ENCODE measurements around the gene CD300C. TPM values are rescaled to one million over a fixed set of nuclear protein-coding genes. Genes with fewer than 3 reads are reported as not detected.

CD300C gene
- total RNA-seq, 3 donors from 2014 or later: 0.26 to 1.7 (median 0.95) TPM

DNA sequence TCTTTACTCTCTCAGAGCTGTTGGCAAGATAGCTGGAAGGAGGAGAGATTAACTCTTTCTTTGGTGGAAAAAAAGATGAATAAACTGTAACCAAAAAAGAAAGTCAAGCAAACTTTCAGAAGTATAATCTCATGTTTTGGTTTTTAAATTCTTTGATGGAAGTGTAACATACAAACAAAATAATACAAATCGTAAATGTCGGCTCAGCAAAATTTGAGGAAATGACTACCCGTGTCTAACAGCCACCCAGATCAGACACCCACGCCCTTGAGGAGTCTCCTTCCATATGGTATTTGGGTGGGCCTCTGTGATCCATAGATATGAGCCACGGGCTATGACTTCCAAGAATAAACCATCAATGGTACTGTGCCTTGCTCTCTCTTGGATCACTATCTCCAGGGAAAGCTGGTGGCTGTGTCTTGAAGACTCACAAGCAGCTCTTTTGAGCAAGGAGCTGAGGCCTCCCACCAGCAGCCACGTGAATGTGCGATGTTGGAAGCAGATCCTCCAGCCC lies 9.6 kb upstream of the CD300C start:
- DNase-seq (no peak), ATAC-seq (no peak)
- H3K9me3 ChIP-seq: no peaks in the 10 kb centered on the region
- no peaks in the 10 kb centered on the region for H3K36me3 ChIP-seq (ENCODE audit: low read depth)
- intact Hi-C loops (cut with DNase I, micrococcal nuclease): no loop called here
- H3K4me3 ChIP-seq: no peak overlapping the region
- no peaks in the 10 kb centered on the region for H3K4me1 ChIP-seq (ENCODE audit: low read depth)
- TF ChIP-seq, protein P1, sequence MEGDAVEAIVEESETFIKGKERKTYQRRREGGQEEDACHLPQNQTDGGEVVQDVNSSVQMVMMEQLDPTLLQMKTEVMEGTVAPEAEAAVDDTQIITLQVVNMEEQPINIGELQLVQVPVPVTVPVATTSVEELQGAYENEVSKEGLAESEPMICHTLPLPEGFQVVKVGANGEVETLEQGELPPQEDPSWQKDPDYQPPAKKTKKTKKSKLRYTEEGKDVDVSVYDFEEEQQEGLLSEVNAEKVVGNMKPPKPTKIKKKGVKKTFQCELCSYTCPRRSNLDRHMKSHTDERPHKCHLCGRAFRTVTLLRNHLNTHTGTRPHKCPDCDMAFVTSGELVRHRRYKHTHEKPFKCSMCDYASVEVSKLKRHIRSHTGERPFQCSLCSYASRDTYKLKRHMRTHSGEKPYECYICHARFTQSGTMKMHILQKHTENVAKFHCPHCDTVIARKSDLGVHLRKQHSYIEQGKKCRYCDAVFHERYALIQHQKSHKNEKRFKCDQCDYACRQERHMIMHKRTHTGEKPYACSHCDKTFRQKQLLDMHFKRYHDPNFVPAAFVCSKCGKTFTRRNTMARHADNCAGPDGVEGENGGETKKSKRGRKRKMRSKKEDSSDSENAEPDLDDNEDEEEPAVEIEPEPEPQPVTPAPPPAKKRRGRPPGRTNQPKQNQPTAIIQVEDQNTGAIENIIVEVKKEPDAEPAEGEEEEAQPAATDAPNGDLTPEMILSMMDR (IDR thresholded peaks at IDR 0.05): no peak

DNA sequence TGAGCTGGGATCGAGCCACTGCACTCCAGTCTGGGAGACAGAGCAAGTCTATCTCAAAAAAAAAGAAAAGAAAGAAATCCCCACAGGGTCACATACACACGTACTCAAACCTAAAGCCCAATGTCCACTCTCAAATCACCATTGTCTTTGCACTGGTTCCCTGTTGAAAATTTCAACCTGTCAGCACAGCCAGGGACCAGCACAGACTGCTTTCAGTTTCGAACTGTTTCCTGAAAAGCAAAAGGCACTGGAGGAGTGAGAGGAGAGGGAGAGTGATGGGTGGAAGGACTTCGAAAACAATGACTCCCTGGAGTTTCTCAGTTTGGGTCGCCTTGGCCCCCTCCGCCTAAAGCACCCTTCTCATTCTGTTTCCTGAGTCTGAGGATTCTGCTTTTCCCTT lies 9.0 kb upstream of the CD300C start:
- ATAC-seq (no peak), DNase-seq (no peak)
- TF ChIP-seq, protein P1 (IDR thresholded peaks at IDR 0.05): no peak
- Histone ChIP-seq H3K4me3 (no peak overlapping the region), H3K4me1 (ENCODE audit: low read depth) (no peaks in the 10 kb centered on the region), H3K9me3 (no peaks in the 10 kb centered on the region), H3K36me3 (ENCODE audit: low read depth) (no peaks in the 10 kb centered on the region)
- intact Hi-C loops (cut with DNase I, micrococcal nuclease): no loop called here

DNA sequence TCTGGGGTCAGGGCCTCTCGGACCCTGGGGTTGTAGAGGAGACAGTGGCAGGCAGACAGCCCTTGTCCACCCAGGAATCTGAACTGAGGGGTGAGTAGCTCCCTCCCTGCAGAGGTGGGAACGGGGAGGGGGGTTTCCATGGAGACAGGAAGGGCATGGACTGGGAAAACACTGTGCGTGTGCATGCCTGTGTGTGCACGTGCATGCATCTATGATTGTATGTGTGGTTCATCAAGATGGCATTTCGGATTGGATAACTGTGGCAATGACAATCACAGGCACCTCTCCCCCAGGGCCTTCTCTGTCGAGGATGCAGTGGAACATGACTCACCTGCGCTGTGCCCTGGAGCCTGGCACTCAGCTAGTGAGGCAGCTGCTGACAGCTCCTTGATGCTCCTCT lies 6.1 kb upstream of the CD300C start:
- TF ChIP-seq, protein P1 (IDR thresholded peaks at IDR 0.05): no peak
- H3K4me3 ChIP-seq: no peak overlapping the region

DNA sequence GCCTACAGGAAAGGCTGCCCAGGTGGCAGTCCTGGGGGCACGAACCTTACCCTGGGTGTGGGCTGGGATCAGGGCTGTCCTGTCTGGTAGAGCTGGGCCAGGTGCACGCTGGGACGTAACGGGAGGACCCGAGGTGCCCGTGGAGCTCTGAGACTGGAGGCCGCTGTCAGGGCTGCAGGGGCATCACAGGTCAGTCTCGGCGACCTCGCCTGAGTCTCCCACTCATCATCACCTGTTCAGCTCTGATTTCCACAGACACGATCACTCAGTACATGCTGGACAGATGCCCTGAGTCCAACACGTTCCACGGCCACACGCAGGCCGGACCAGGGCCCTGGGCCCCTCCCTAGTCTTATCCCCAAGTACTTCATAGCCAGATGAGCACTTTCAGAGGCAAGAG lies 4.7 kb upstream of the CD300C start:
- no peak for ATAC-seq
- TF ChIP-seq, protein P1 (IDR thresholded peaks at IDR 0.05): no peak
- no peak for DNase-seq
- Histone ChIP-seq H3K4me1 (ENCODE audit: low read depth) (no peaks in the 10 kb centered on the region), H3K36me3 (ENCODE audit: low read depth) (no peaks in the 10 kb centered on the region), H3K9me3 (no peaks in the 10 kb centered on the region), H3K4me3 (no peak overlapping the region)
- intact Hi-C loops (cut with DNase I, micrococcal nuclease): no loop called here

More for the DNA sequence above, 6.1 kb upstream of the CD300C start:
- ATAC-seq: no peak
- H3K4me1 ChIP-seq (ENCODE audit: low read depth): no peaks in the 10 kb centered on the region
- no peaks in the 10 kb centered on the region for H3K36me3 ChIP-seq (ENCODE audit: low read depth)
- H3K9me3 ChIP-seq: no peaks in the 10 kb centered on the region
- intact Hi-C loops (cut with DNase I, micrococcal nuclease): no loop called here
- no peak for DNase-seq

DNA sequence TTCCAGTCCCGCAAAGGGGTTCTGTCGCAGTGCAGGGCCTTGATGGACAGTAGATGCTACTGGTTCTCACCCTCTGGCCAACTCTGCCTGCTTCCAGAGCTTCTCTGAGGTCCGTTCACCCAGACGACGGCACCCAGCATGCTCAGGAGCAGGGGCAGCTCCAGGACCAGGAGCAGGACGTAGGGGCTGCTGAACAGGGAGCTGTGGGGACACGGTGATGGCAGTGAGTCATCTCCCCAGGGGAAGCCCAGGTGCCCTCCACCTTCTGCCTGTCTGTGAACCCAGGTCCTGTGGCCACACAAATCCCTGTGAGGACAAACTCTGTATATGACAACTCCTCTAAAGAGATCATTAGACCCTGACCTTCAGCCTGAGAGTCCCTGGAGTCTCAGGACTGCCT lies 3.4 kb upstream of the CD300C start:
- H3K4me3 ChIP-seq: no peak overlapping the region
- ATAC-seq: no peak
- no peak for DNase-seq
- no peaks in the 10 kb centered on the region for H3K4me1 ChIP-seq (ENCODE audit: low read depth)
- TF ChIP-seq, protein P1 (IDR thresholded peaks at IDR 0.05): no peak
- intact Hi-C loops (cut with DNase I, micrococcal nuclease): no loop called here
- H3K36me3 ChIP-seq (ENCODE audit: low read depth): no peaks in the 10 kb centered on the region
- no peaks in the 10 kb centered on the region for H3K9me3 ChIP-seq

DNA sequence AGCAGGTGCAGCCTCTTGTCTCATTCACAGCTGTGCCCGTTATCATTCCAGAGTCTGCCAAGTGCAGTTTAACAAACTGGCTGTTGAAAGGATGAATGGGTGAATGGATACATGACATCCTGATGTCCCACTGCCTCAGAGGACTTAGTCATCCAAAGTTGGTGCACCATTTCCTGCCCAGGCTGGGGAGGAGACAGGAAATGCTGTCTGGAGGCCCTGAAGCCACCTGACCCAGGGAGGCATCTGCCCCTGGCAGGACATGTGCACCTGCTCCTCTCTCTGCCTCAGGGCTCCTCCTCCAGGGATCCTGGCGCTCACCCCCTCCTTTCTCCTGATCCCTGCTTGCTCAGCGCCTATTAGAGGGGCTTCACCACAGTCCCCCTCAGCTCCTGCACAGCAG lies 1.8 kb upstream of the CD300C start:
- Histone ChIP-seq H3K9me3 (no peaks in the 10 kb centered on the region), H3K4me3 (no peak overlapping the region), H3K4me1 (ENCODE audit: low read depth) (no peaks in the 10 kb centered on the region), H3K36me3 (ENCODE audit: low read depth) (no peaks in the 10 kb centered on the region)
- DNase-seq: no peak
- intact Hi-C loops (cut with DNase I, micrococcal nuclease): no loop called here
- no peak for ATAC-seq
- TF ChIP-seq, protein P1 (IDR thresholded peaks at IDR 0.05): no peak

Data from mucosa of descending colon (tissue), 3 donors.